Thoracic aorta (tissue), 2 donors: ENCODE measurements around the gene GPC5. TPM values are rescaled to one million over a fixed set of nuclear protein-coding genes. Genes with fewer than 3 reads are reported as not detected.

ENCODE experiments used
- ATAC-seq: fragments of 150-250 bp; one replicate; pipeline ENCODE4 v1.8.0; 2017; ENCODE audit warnings: low read depth; ENCODE audit not compliant: insufficient number of reproducible peaks, low FRiP score
- DNase-seq: peaks from one replicate; pipeline ENCODE4 v3.0.0-alpha.2; 2020; ENCODE audit warnings: low spot score
- H3K27ac ChIP-seq, 2 donors: fragments of 200-600 bp; sonication (generic); 1 replicate in 1 of 2; 2 replicates in 1 of 2; pipeline ENCODE4 v1.5.1; 2016; ENCODE audit warnings: mild to moderate bottlenecking in 2 of 2, moderate library complexity in 2 of 2
- H3K27me3 ChIP-seq: fragments of 200-600 bp; sonication (generic); replicated peaks from 2 replicates; pipeline ENCODE4 v1.6.0; 2016; ENCODE audit warnings: mild to moderate bottlenecking; ENCODE audit not compliant: insufficient read depth
- H3K36me3 ChIP-seq: fragments of 200-600 bp; sonication (generic); one replicate; pipeline ENCODE4 v1.5.1; 2016
- H3K4me1 ChIP-seq, 2 donors: fragments of 200-600 bp; sonication (generic); 1 replicate in 1 of 2; 2 replicates in 1 of 2; pipeline versions ENCODE4 v1.5.1 to v1.6.0; 2016; ENCODE audit warnings: low read depth in 2 of 2, mild to moderate bottlenecking in 1 of 2; ENCODE audit not compliant: control insufficient read depth in 1 of 2
- H3K4me3 ChIP-seq: fragments of 200-600 bp; sonication (generic); 2 replicates; pipeline ENCODE4 v1.5.1; 2016; ENCODE audit warnings: mild to moderate bottlenecking
- H3K9me3 ChIP-seq: fragments of 200-600 bp; sonication (generic); 2 replicates; pipeline ENCODE4 v1.5.1; 2016
- CTCF ChIP-seq: fragments of 200-600 bp; sonication (generic); IDR thresholded peaks from one replicate; pipeline ENCODE4 v1.5.1; 2019; ENCODE audit warnings: antibody characterized with exemption
- total RNA-seq, 2 donors: library from RNA; depleted of rRNA; stranded (reverse); fragments of >200 nt; gene quantifications; one replicate each; pipeline versions ENCODE4 v1.1.0 to v1.2.3, GENCODE V29; 2016

GPC5 gene
- total RNA-seq, 2 donors from 2014 or later = 3.3 TPM; not detected in 1

- Histone ChIP-seq H3K9me3 (no peaks in the 10 kb centered on the region), H3K4me3 (no peak overlapping the region), H3K27me3 (no peaks in the 10 kb centered on the region), H3K27ac (no peak overlapping the region), H3K36me3 (no peaks in the 10 kb centered on the region), H3K4me1 (peaks cover 12 to 45% of the 10 kb centered on the region in 2 donors)
- ATAC-seq (no peak), DNase-seq (no peak)
- TF ChIP-seq CTCF = no peak
Measured at GRCh38 chr13:91357613-91358386, 40.6 kb upstream of the GPC5 start.

GRCh38 chr13:91358387-91358782 is 40.0 kb upstream of the GPC5 start:
- H3K4me3 ChIP-seq = no peak overlapping the region
- ATAC-seq = no peak
- peaks cover 9 to 39% of the 10 kb centered on the region in 2 donors for H3K4me1 ChIP-seq
- H3K27ac ChIP-seq = no peak overlapping the region
- DNase-seq = no peak
- no peaks in the 10 kb centered on the region for H3K27me3 ChIP-seq
- no peak for TF ChIP-seq CTCF
- H3K9me3 ChIP-seq = no peaks in the 10 kb centered on the region
- H3K36me3 ChIP-seq = no peaks in the 10 kb centered on the region

GRCh38 chr13:91359111-91359510 is 39.3 kb upstream of the GPC5 start:
- no peaks in the 10 kb centered on the region for H3K36me3 ChIP-seq
- no peaks in the 10 kb centered on the region for H3K27me3 ChIP-seq
- no peak overlapping the region for H3K27ac ChIP-seq
- H3K4me3 ChIP-seq = no peak overlapping the region
- H3K9me3 ChIP-seq = no peaks in the 10 kb centered on the region
- no peak for TF ChIP-seq CTCF
- DNase-seq (no peak), ATAC-seq (no peak)
- H3K4me1 ChIP-seq = peaks cover 3 to 32% of the 10 kb centered on the region in 2 donors

GRCh38 chr13:91359631-91360030 is 38.8 kb upstream of the GPC5 start:
- no peak for TF ChIP-seq CTCF
- no peak overlapping the region for H3K4me3 ChIP-seq
- H3K27ac ChIP-seq = no peak overlapping the region
- ATAC-seq (no peak), DNase-seq (no peak)
- no peaks in the 10 kb centered on the region for H3K36me3 ChIP-seq
- H3K27me3 ChIP-seq = no peaks in the 10 kb centered on the region
- H3K4me1 ChIP-seq = peaks cover 3 to 27% of the 10 kb centered on the region in 2 donors
- H3K9me3 ChIP-seq = no peaks in the 10 kb centered on the region

- DNase-seq (no peak), ATAC-seq (no peak)
- Histone ChIP-seq H3K4me3 (no peak overlapping the region), H3K27ac (no peak overlapping the region), H3K27me3 (no peaks in the 10 kb centered on the region), H3K4me1 (peaks cover 0 to 27% of the 10 kb centered on the region in 2 donors), H3K9me3 (no peaks in the 10 kb centered on the region), H3K36me3 (no peaks in the 10 kb centered on the region)
- TF ChIP-seq CTCF = no peak
Measured at GRCh38 chr13:91360246-91360751, 38.1 kb upstream of the GPC5 start.
